Prostate gland (tissue), 2 donors: ENCODE results near the gene NUTM1.
"Not testable (repeated sequence)": the region's sequence is repeated elsewhere in the genome, so short reads cannot be mapped to it uniquely, and the experiment has no call there.

Experiments
- POLR2A ChIP-seq: fragments of 450-650 bp; IDR thresholded peaks from one replicate; pipeline ENCODE4 v1.6.1; 2016; ENCODE audit warnings: antibody characterized with exemption, mild to moderate bottlenecking
- POLR2AphosphoS5 ChIP-seq: sonication (generic); formaldehyde crosslinking; IDR thresholded peaks from one replicate; pipeline ENCODE4 v1.6.1; 2017; ENCODE audit warnings: antibody characterized with exemption
- TF ChIP-seq, protein P1 (sequence below), 4 experiments: fragments of 200-600 bp in 2 of 4; fragments of 450-650 bp in 2 of 4; sonication (generic) in 2 of 4; IDR thresholded peaks; 1 replicate in 3 of 4; 2 replicates in 1 of 4; pipeline ENCODE4 v1.5.1; 2016 to 2019; ENCODE audit warnings: antibody characterized with exemption in 4 of 4, mild to moderate bottlenecking in 2 of 4, moderate library complexity in 2 of 4

DNA sequence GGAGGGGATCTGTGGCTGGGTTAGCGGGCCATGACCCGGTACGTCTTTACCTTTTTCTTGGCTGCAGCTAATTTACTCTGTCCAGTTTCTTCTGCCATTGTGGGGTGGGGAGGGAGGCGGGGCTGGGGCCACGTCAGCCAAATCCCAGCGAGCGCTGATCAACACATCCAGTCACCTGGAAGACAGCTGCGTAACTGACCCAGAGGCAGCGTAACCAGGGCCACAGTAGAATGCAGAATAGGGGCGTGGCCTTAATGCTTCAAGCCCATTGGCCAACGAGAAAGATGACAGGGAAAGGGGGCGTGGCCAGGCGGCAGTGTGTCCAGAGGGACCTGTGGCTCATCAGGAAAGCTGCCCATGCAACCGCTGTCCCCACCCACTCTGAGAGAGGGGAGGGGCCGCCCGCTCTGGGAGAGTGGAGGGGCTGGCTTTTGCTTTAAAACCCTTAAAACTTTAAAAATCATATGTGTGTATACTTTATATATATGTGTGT lies 46.5 kb downstream of the NUTM1 start:
- TF ChIP-seq, protein P1, sequence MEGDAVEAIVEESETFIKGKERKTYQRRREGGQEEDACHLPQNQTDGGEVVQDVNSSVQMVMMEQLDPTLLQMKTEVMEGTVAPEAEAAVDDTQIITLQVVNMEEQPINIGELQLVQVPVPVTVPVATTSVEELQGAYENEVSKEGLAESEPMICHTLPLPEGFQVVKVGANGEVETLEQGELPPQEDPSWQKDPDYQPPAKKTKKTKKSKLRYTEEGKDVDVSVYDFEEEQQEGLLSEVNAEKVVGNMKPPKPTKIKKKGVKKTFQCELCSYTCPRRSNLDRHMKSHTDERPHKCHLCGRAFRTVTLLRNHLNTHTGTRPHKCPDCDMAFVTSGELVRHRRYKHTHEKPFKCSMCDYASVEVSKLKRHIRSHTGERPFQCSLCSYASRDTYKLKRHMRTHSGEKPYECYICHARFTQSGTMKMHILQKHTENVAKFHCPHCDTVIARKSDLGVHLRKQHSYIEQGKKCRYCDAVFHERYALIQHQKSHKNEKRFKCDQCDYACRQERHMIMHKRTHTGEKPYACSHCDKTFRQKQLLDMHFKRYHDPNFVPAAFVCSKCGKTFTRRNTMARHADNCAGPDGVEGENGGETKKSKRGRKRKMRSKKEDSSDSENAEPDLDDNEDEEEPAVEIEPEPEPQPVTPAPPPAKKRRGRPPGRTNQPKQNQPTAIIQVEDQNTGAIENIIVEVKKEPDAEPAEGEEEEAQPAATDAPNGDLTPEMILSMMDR (IDR thresholded peaks at IDR 0.05) = not testable (repeated sequence)
- TF ChIP-seq POLR2A, POLR2AphosphoS5: not testable (repeated sequence)
